NB4 (cell line): ENCODE data around the gene CCDC28B.

Experiments used
- DNase-seq: peaks from one replicate; pipeline ENCODE4 v3.0.0; 2010; ENCODE audit warnings: low read depth
- H3K4me3 ChIP-seq: one replicate; pipeline ENCODE4 v1.5.1; 2011; ENCODE audit warnings: mild to moderate bottlenecking, low read depth, low read length, moderate library complexity
- MYC ChIP-seq: IDR thresholded peaks from 2 replicates; pipeline ENCODE4 v1.6.1; 2011; ENCODE audit warnings: low read depth, low read length
- POLR2A ChIP-seq: IDR thresholded peaks from 2 replicates; pipeline ENCODE4 v1.6.1; 2011; ENCODE audit warnings: mild to moderate bottlenecking; ENCODE audit not compliant: insufficient read length; ENCODE audit errors: extremely low read depth
- TF ChIP-seq, protein P1 (sequence below): IDR thresholded peaks from 2 replicates; pipeline ENCODE4 v1.6.1; 2011; ENCODE audit warnings: low read depth, low read length
- TF ChIP-seq, protein P2 (sequence below): IDR thresholded peaks from one replicate; pipeline ENCODE4 v1.5.1; 2012; ENCODE audit warnings: low read depth, low read length

The CCDC28B gene

DNA sequence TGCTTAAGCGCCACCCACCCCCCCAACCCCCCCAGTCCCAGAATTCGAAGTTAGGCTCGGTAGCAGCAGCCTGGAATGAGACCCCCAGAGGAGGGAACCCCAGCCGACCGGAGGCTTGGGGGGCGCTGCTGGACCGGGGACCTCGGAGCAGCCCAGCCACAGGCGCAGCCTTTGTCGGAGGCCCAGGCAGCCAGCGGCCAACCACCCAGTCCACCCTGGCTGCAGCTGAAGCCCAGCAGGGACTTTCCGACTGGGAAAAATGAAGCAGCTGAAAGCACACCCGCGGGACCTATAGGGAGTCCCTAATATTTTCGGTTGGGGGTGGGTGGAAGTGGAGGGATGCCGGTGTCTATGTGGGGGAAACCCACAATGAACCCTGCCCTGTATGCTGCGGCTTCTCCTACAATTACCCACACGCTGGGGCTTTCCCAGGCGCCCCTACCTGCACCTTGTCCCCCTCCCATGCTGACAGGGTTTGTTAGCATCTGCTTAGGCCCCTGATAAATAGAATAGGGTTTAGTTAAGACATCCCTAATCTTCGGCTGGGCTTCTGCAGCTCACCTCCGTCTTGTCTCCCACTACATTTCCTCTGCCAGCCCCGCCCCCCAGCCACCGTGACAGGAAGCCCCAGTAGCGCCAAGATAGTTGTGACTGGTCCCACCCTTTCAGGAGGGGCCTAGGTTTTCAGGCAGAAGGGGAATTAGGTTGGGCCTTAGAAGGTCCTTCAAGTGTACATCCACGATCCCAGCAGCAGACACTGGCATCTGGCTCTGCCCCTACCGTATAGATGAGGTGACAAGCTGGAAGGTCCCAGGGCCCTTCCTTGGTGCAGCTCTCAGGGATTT, 838 bp downstream of the CCDC28B start:
- TF ChIP-seq POLR2A: no peak
- TF ChIP-seq, protein P1, sequence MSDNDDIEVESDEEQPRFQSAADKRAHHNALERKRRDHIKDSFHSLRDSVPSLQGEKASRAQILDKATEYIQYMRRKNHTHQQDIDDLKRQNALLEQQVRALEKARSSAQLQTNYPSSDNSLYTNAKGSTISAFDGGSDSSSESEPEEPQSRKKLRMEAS: no peak
- DNase-seq: peak; percentile 50

DNA sequence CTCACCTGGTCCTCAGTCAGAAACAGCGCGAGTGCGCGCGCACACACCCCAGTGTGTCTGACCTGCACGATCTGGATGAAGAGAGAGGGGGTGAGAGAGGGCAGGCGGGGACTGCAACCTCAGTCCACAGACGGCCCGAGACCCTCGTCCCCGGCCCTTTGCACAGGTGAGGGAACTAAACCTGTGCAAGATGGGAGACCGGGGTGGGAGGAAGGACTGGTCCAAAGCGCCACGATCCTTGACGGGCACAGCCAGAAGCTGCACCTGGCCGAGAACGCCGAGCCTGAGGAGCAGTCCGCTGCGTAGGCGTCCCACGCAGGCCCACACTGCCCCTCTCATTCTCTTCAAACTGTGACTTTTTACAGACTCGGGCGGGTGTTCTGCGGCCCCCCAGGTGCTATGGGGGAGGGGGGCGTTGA, 4.6 kb downstream of the CCDC28B start:
- TF ChIP-seq MYC (no peak), POLR2A (no peak)
- TF ChIP-seq, protein P2, sequence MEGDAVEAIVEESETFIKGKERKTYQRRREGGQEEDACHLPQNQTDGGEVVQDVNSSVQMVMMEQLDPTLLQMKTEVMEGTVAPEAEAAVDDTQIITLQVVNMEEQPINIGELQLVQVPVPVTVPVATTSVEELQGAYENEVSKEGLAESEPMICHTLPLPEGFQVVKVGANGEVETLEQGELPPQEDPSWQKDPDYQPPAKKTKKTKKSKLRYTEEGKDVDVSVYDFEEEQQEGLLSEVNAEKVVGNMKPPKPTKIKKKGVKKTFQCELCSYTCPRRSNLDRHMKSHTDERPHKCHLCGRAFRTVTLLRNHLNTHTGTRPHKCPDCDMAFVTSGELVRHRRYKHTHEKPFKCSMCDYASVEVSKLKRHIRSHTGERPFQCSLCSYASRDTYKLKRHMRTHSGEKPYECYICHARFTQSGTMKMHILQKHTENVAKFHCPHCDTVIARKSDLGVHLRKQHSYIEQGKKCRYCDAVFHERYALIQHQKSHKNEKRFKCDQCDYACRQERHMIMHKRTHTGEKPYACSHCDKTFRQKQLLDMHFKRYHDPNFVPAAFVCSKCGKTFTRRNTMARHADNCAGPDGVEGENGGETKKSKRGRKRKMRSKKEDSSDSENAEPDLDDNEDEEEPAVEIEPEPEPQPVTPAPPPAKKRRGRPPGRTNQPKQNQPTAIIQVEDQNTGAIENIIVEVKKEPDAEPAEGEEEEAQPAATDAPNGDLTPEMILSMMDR: no peak
- TF ChIP-seq, protein P1: no peak
- DNase-seq: no peak
- peak overlapping the region; percentile 79 for H3K4me3 ChIP-seq

More for the DNA sequence above, 838 bp downstream of the CCDC28B start:
- H3K4me3 ChIP-seq: no peak overlapping the region

DNA sequence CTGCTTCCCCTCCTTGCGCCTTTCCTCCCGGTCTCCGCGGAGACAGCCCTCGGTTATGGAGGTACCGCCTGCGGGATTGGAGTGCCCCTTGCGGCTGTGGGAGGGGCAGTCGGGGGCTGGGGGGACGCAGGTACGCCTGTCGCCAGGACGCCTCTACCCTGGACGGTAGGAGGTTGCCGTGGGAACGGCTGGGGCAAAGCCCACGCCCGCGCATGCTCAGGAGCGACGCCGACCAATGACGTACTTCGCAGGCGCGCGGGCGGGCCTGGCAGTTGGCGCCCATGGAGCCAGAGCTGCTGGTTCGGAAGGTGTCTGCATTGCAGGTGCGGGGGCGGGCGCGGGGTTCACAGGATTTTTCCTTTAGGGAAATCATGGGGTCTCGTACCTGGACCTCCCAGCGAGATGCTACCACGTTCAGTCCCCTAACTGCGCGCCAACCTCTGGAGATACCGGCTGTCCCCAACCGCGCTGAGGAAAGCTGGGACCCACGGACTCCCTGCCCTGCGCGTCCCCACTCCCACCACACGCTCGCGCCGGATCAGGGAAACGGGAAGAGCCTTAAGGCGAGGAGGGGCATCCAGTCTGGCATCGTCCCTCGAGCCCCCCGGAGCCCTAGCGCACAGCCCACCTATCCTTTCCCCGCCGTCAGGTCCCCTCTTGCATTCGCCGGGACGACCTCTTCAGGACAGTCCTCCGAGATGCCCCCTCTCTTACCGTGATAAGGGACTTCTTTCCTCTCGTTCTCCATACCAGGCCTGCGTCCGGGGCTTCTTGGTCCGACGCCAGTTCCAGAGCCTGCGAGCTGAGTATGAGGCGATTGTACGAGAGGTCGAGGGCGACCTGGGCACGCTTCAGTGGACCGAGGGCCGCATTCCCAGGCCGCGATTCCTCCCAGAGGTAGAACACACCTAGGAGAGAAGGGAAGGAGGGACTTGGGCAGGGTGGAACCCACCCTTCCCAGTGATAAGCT, 5.3 kb downstream of the CCDC28B start, which contains the start of gene IQCC:
TSS of gene IQCC (plus strand) at position 271 of the 970 bp plus-strand sequence. CDS start at position 282, 11 bp downstream.
- peak; percentile 86 for DNase-seq
- peak within 1 kb of the TSS; percentile 79 for H3K4me3 ChIP-seq
- TF ChIP-seq, protein P2: no peak
- TF ChIP-seq, protein P1: 0 out of 2 replicates have a peak, but pooled peaks have one; percentile 34
- TF ChIP-seq MYC (peak; percentile 64), POLR2A (peak; percentile 81)

DNA sequence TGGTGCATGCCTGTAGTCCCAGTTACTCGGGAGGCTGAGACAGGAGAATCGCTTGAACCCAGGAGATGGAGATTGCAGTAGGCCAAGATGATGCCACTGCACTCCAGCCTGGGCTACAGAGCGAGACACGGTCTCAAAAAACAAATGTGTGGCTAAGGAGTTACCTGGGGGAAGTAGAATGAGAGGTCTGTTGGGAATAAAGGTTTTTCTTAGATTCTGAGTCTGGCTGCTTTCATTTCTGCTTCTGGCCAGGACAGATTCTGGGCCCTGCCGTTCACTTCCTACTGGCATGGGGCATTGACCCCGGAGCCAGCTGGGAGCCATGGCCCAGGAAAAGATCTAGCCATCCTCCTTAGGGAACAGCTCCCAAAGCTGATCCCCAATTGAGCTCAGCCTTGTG, 8.1 kb downstream of the CCDC28B start:
- no peak overlapping the region for H3K4me3 ChIP-seq
- no peak for DNase-seq
- TF ChIP-seq, protein P2: no peak
- TF ChIP-seq, protein P1: no peak
- TF ChIP-seq MYC (no peak), POLR2A (no peak)

DNA sequence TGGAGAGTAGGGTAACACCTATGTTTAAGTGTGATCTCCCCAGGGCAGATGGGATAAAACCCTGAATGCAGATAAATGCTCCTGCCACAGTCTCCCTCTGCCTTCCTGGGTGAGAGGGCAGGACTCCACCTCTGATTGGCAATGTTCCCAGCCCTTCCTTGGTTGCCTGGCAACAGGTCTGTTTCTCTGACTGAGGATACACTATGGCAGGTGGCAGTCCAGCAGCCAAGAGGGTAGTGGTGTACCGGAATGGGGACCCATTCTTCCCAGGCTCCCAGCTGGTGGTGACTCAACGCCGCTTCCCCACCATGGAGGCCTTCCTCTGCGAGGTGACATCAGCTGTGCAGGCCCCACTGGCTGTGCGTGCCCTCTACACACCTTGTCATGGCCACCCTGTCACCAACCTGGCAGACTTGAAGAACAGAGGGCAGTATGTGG, 8.5 kb downstream of the CCDC28B start, which contains the start of gene DCDC2B:
TSS of gene DCDC2B (plus strand) at position 199 of the 438 bp plus-strand sequence. CDS start at position 204, 5 bp downstream.
- TF ChIP-seq, protein P1: no peak
- TF ChIP-seq POLR2A (no peak), MYC (no peak)
- TF ChIP-seq, protein P2: no peak
- H3K4me3 ChIP-seq: no peak within 1 kb of the TSS
- no peak for DNase-seq
